Heart left ventricle (tissue), 16 donors: Measurements from ENCODE around the gene BAIAP2L1. TPM values are rescaled to one million over a fixed set of nuclear protein-coding genes. Genes with fewer than 3 reads are reported as not detected.

ENCODE experiments used
- ATAC-seq, 4 donors: fragments of 200-7000 bp; cut with Tn5 transposase; one replicate each; pipeline ENCODE4 v1.9.1; 2020 to 2022; ENCODE audit warnings: moderate library complexity in 4 of 4, mild to moderate bottlenecking in 3 of 4, moderate number of reproducible peaks in 1 of 4
- DNase-seq, 5 donors: peaks; one replicate each; pipeline ENCODE4 v3.0.0-alpha.2; 2020
- H3K27ac ChIP-seq, 12 donors: fragments of 200-600 bp; sonication (generic) in 4 of 12; one replicate each; pipeline versions ENCODE4 v1.5.0 to v1.8.0; 2016 to 2022; ENCODE audit warnings: mild to moderate bottlenecking in 2 of 12
- H3K27me3 ChIP-seq, 9 donors: fragments of 200-600 bp; sonication (generic) in 2 of 9; one replicate each; pipeline versions ENCODE4 v1.5.1 to v1.8.0; 2016 to 2022; ENCODE audit warnings: mild to moderate bottlenecking in 3 of 9
- H3K36me3 ChIP-seq, 9 donors: fragments of 200-600 bp; sonication (generic) in 2 of 9; one replicate each; pipeline versions ENCODE4 v1.5.0 to v1.8.0; 2018 to 2022; ENCODE audit warnings: mild to moderate bottlenecking in 2 of 9
- H3K4me1 ChIP-seq, 12 donors: fragments of 200-600 bp; sonication (generic) in 4 of 12; one replicate each; pipeline versions ENCODE4 v1.5.0 to v1.8.0; 2016 to 2022; ENCODE audit warnings: mild to moderate bottlenecking in 3 of 12
- H3K4me3 ChIP-seq, 12 donors: fragments of 200-600 bp; sonication (generic) in 4 of 12; one replicate each; pipeline versions ENCODE4 v1.5.0 to v1.8.0; 2017 to 2022; ENCODE audit warnings: mild to moderate bottlenecking in 9 of 12, moderate library complexity in 4 of 12
- H3K9me3 ChIP-seq, 12 donors: fragments of 200-600 bp; sonication (generic) in 4 of 12; one replicate each; pipeline versions ENCODE4 v1.5.0 to v1.8.0; 2016 to 2022; ENCODE audit warnings: mild to moderate bottlenecking in 1 of 12
- POLR2A ChIP-seq, 2 donors: fragments of 450-650 bp; IDR thresholded peaks; one replicate each; pipeline ENCODE4 v1.6.1; 2017; ENCODE audit warnings: antibody characterized with exemption in 2 of 2, mild to moderate bottlenecking in 2 of 2, moderate library complexity in 2 of 2
- WGBS, 4 donors: extraction: QIAGEN DNeasy Blood & Tissue Kit in 2 of 4; methylation state at CpG; one replicate each; pipeline versions ENCODE4 v1.1.5 to v1.1.7; 2013 to 2018; 5-methylcytosine and 5-hydroxymethylcytosine counted together
- intact Hi-C, 10 donors: fragments of 100-400 bp; cut with DNase I; formaldehyde crosslinking; loops; one replicate each; pipeline versions ENCODE4 v1.11.1 to v1.14.2; 2022
- polyA plus RNA-seq, 2 donors: library from polyadenylated mRNA; stranded (reverse); fragments of 200-250 nt; gene quantifications; one replicate each; pipeline ENCODE4 v1.2.3, GENCODE V29; 2013
- total RNA-seq, 9 donors: library from RNA; depleted of rRNA in 2 of 9; stranded (reverse); fragments of >200 nt in 2 of 9; fragmentation: NEBNext Ultra II Directional in 3 of 9; extraction: Animal tissue kit (Norgen Biotek cat#: 25700) in 3 of 9; gene quantifications; one replicate each; pipeline versions ENCODE4 v1.1.0 to v1.2.4, GENCODE V29; 2016 to 2023
- TF ChIP-seq, protein P1 (sequence below), 12 donors: fragments of 200-600 bp; sonication (generic) in 4 of 12; IDR thresholded peaks; one replicate each; pipeline versions ENCODE4 v1.5.0 to v1.8.0; 2018 to 2022; ENCODE audit warnings: antibody characterized with exemption in 12 of 12, mild to moderate bottlenecking in 5 of 12
- donor health status: ischemic (EF 13 %, LVEDD 7.1; RV severe dilation, severe dysfunction).
- donor health status: healthy with polysubstance abuse.
- donor health status: DM: no; HTN: yes; CAD: no.
- donor health status: DM: no; HTN: no; CAD: no.
- donor health status: ischemic (EF 25% LVEDD 6.9; RV normal size, moderate dysfunction).
- donor health status: ischemic (EF 25% LVEDD 5.7; RV mildly dilated, moderate dysfunction).
- donor health status: healthy.
- donor health status: DM: yes; HTN: yes; CAD: no.
- donor health status: ischemic (EF 35%, LVEDD 5.7; RV mildly dilated, moderate dysfunction).
- donor health status: nonischemic (EF 11% LVEDD 7.7; RV severe dilation, severe dysfunction).
- donor health status: DM: yes; HTN: yes; CAD: no.
- donor health status: PGD.
- donor health status: ischemic (EF 29% LVEDD 5.4; RV normal size, mild dysfunction).
- donor health status: nonischemic (EF 23%, LVEDD 6.1; RV moderate dilation, normal function).

BAIAP2L1 gene
- total and polyA plus RNA-seq, 11 donors, result 0.64 to 2.7 (median 2.1) TPM

DNA sequence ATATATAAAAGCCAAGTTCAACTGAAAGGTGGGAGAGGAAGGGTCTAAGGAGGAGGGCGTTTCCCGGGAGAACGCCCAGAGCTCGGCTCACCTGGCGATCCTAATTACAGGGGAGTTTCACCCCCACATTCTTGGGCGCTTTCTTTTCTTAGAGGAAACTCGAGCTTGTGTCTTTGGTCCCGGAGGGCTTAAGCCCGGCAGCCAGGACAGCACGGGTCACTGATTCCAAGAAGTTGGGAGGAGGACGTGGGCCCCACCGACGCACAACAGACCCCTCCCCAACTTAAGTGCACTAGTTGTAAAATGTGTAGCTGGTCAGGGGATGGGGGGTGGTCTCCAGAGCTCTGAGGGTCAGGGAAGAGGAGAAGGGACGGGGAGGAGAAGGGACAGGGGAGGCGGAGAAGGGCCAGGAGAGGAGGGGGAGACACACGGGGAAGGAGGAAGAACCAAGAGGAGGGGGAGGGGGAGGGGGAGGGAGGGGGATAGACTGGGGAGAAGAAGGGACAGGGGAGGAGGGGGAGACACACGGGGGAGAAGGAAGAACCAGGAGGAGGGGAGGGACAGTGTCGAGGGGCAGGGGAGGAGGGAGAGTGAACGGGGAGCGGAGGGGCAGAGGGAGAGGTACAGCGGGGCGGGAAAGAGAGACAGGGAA, 874 bp downstream of the BAIAP2L1 start:
- TF ChIP-seq, protein P1, sequence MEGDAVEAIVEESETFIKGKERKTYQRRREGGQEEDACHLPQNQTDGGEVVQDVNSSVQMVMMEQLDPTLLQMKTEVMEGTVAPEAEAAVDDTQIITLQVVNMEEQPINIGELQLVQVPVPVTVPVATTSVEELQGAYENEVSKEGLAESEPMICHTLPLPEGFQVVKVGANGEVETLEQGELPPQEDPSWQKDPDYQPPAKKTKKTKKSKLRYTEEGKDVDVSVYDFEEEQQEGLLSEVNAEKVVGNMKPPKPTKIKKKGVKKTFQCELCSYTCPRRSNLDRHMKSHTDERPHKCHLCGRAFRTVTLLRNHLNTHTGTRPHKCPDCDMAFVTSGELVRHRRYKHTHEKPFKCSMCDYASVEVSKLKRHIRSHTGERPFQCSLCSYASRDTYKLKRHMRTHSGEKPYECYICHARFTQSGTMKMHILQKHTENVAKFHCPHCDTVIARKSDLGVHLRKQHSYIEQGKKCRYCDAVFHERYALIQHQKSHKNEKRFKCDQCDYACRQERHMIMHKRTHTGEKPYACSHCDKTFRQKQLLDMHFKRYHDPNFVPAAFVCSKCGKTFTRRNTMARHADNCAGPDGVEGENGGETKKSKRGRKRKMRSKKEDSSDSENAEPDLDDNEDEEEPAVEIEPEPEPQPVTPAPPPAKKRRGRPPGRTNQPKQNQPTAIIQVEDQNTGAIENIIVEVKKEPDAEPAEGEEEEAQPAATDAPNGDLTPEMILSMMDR (IDR thresholded peaks at IDR 0.05), result no peak
- no peak for TF ChIP-seq POLR2A (IDR thresholded peaks at IDR 0.05)
- H3K4me1 ChIP-seq, result peaks cover 0 to 12% (median 6%) of the 10 kb centered on the region in 12 donors
- intact Hi-C loops, result loop anchor here in 9 of 10 donors (2.0 to 10.0 kb wide), 7 partner anchors 33 to 1007 kb away; partner anchors contain the start of genes BUD31 (in 1 of the 9) and PDAP1 (in 1 of the 9)
- peak overlapping the region in 7 of 12 donors; percentile 4 to 80 (median 29) for H3K27ac ChIP-seq
- no peaks in the 10 kb centered on the region for H3K9me3 ChIP-seq
- H3K4me3 ChIP-seq, result peak overlapping the region in 10 of 12 donors; percentile 26 to 89 (median 65)
- H3K36me3 ChIP-seq, result no peaks in the 10 kb centered on the region
- WGBS, 4 donors, result 10 to 23% (median 13%) methylated on average over 20 to 21 of the region's 22 CpGs
- ATAC-seq (no peak), DNase-seq (no peak)
- H3K27me3 ChIP-seq, result peaks cover 0 to 27% (median 12%) of the 10 kb centered on the region in 9 donors

DNA sequence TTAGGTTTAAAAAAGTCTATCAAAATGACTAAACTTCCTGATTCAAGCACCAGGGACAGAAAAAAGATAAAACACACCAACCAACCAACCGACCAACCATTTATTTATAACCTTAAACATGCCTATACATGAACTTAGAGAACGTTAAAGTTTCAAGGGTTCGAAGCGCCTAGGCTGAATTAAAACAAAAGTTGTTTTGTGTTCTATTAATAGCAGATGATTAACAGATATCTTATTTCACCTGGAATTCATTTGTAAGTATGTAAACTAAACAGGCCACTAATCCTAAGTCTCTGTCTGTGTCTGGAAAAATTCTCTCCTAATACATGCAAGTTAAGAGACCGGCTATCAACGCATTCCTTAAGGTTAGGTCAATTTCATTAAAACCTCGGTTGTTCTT, 1.4 kb downstream of the BAIAP2L1 start:
- H3K4me1 ChIP-seq, result peaks cover 0 to 12% (median 6%) of the 10 kb centered on the region in 12 donors
- intact Hi-C loops, result no loop called here
- no peaks in the 10 kb centered on the region for H3K9me3 ChIP-seq
- H3K27me3 ChIP-seq, result peaks cover 0 to 27% (median 12%) of the 10 kb centered on the region in 9 donors
- peak overlapping the region in 8 of 12 donors; percentile 2 to 49 (median 20) for H3K27ac ChIP-seq
- H3K4me3 ChIP-seq, result peak overlapping the region in 7 of 12 donors; percentile 15 to 45 (median 23)
- 31 to 44% (median 36%) methylated on average over 7 of the region's 7 CpGs for WGBS, 4 donors
- ATAC-seq, result no peak
- H3K36me3 ChIP-seq, result no peaks in the 10 kb centered on the region
- TF ChIP-seq, protein P1 (IDR thresholded peaks at IDR 0.05), result no peak
- no peak for TF ChIP-seq POLR2A (IDR thresholded peaks at IDR 0.05)
- DNase-seq, result no peak

DNA sequence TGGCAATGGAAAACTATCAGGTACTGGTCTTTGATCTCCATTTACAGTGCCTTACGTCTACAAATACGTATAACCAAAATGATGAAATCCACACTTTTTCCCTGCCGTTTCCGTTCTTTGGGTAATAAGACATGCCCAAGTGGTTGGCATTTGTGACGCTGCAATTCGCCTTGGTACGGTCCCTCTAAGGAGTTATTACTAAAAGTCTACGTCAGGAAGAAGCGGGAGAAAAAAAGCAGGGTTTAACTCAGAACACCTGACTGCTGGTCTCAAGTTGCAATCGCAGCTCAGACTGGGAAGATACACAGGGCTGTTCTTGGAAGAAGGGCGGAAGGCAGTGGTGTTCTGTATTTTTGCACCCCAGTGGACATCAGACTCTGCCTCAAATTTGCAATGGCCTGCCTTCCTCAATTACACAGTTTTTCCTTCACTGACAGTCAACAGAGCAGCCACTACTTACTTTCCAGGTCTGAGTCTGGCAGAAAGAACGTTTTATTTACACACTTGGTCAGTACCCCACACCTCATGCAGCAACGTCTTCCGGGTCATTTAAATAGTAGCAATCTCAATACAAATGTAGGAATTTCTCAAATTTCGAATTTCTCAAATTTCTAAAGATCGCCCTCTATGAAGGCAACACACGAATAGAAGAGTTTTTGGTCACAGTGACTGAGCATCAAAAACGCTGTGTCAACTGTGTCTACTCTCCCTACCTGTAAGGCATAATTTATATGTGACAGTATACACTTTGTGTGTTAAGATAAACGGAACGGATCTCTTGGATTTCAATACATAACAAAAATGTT, 2.1 kb downstream of the BAIAP2L1 start:
- no peak overlapping the region for H3K4me3 ChIP-seq
- peaks cover 0 to 27% (median 12%) of the 10 kb centered on the region in 9 donors for H3K27me3 ChIP-seq
- 70 to 79% (median 73%) methylated on average over 20 of the region's 20 CpGs for WGBS, 4 donors
- TF ChIP-seq, protein P1 (IDR thresholded peaks at IDR 0.05), result no peak
- ATAC-seq (no peak), DNase-seq (no peak)
- no peaks in the 10 kb centered on the region for H3K9me3 ChIP-seq
- no peaks in the 10 kb centered on the region for H3K36me3 ChIP-seq
- intact Hi-C loops, result no loop called here
- H3K27ac ChIP-seq, result no peak overlapping the region
- H3K4me1 ChIP-seq, result peaks cover 0 to 12% (median 6%) of the 10 kb centered on the region in 12 donors

DNA sequence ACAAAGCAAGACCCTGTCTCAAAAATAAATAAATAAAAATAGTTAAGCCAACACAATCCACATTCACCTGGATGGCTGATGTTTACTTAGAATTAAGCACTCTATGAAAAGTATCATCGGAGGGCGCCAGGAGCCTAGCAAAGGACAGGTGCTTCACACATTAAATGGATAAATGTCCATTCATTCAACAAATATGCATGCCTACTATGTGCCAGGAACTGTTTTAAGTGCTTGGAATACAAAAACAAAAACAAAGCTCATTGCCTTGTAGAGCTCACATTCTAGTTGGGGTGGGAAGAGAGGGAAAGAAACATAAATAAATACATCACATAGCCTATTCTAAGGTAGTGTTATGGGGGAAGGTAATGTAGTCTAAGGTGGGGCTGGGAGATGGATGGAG, 4.1 kb downstream of the BAIAP2L1 start:
- intact Hi-C loops, result no loop called here
- ATAC-seq, result no peak
- no peak for TF ChIP-seq POLR2A (IDR thresholded peaks at IDR 0.05)
- TF ChIP-seq, protein P1 (IDR thresholded peaks at IDR 0.05), result no peak
- H3K9me3 ChIP-seq, result no peaks in the 10 kb centered on the region
- H3K4me3 ChIP-seq, result no peak overlapping the region
- 95 to 100% (median 99%) methylated on average over 2 of the region's 2 CpGs for WGBS, 4 donors
- H3K36me3 ChIP-seq, result no peaks in the 10 kb centered on the region
- H3K27me3 ChIP-seq, result peaks cover 0 to 20% (median 8%) of the 10 kb centered on the region in 9 donors
- peaks cover 0 to 12% (median 6%) of the 10 kb centered on the region in 12 donors for H3K4me1 ChIP-seq
- no peak for DNase-seq
- no peak overlapping the region for H3K27ac ChIP-seq
